HUDEP-2 (cell line): ENCODE results near the gene ZNF217.
"Not testable (repeated sequence)": the region's sequence is repeated elsewhere in the genome, so short reads cannot be mapped to it uniquely, and the experiment has no call there.

Source experiments
- DNase-seq, 76 experiments: peaks; one replicate each; lab custom pipeline; 2025; ENCODE audit not compliant: unreplicated experiment in 76 of 76; lab: John Stamatoyannopoulos, UW

Gene ZNF217

DNA sequence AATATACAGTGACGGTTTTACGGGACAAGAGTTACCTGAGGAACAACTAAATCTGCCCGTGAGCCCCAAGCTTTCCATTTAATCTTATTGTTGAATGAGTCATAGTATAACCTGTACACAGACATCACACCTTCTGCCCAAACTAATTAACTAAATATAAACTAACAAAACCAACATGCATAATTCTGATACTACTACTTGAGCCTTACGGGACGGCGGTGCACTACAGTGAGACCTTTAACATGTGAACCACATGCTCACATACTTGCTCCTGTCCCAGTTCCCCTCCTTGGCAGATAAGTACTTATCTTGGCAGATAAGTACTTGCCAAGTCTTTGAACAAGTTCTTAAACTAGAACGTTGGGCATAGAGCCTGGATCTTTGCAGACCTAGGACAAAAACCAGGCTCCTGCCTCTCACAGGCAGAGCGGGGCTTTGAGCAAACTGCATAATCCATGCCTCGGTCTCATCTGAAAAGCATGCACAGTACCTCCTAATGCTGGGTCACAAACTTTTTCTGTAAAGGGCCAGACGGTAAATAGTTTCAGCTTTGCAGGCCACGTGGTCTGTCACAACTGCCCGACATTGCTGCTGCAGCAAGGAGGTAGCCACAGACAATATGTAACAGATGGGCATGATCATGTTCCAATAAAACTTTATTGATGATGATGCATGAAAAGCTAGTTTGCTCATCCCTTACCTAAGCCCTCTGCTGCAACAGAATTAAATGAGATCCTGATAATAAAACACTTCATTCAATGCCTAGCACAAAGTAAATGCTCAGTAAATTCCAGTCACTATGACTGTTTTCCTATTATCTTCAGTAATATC is 23.0 kb downstream of the ZNF217 start:
- DNase-seq = peak in 40 of 76 experiments; percentile 7 to 82 (median 36)

DNA sequence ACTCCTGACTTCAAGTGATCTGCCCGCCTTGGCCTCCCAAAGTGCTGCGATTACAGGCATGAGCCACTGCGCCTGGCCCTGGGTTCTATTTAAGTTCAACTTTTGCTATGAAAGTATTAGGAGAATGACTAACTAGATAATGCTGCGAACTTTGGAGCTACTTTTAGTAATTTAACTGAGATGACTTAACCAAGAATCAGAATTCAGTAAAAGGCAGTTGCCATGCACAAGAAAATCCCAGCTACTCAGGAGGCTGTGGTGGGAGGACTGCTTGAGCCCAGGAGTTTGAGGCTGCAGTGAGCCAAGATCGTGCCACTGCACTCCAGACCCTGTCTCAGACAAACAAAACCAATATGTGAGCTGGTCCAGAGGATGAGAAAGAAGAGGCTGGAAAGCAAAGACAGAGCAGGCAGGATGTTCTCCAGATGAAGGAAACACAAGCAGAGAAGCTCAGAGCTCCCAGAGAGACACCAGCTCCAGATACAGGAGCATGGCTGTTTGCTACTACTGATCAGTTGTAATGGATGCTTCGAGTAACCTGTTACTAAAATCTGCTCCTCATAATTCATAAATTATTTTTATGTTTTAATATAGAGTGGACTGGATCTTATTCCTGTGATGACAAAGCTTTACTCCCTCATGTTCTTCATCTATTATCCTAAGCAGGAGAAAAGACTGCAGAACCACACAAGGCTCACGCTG is 23.9 kb downstream of the ZNF217 start:
- no peak for DNase-seq

DNA sequence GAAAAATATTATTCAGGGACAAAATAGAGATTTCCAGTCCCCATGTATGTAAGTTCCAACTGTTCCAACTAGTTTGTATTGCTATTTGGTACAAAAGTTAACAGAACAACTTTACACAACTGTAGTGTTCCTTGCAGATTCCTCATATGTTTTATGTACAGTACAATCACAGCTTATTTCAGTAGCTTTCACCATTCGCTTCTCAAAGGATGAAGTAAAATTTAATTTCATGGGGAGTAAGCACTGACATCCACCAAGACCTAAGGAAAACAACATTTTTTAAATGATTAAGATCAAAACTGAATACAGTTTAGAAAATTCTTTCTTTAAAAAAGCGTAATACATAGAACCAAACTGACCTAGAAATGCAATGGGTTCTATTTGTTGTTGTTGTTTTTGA is 24.6 kb downstream of the ZNF217 start:
- DNase-seq = no peak

DNA sequence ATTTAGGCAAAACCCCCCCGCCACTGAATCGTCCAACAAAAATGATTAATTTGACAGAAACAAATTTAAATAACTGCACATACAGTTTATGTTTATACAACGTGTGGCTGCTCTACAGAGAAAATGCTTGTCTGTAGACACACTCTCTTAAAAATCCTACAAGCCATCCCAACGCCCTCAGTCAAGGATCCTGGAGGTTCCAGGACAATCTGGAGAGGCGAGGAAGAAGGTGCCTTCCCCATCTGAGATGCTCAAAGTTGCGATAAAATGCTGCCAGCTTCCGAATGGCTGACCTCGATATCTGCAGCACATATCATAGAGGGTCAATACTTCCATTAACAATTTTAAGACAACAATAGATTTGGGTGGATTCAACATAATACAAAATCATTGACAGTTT is 25.3 kb downstream of the ZNF217 start:
- DNase-seq = no peak

DNA sequence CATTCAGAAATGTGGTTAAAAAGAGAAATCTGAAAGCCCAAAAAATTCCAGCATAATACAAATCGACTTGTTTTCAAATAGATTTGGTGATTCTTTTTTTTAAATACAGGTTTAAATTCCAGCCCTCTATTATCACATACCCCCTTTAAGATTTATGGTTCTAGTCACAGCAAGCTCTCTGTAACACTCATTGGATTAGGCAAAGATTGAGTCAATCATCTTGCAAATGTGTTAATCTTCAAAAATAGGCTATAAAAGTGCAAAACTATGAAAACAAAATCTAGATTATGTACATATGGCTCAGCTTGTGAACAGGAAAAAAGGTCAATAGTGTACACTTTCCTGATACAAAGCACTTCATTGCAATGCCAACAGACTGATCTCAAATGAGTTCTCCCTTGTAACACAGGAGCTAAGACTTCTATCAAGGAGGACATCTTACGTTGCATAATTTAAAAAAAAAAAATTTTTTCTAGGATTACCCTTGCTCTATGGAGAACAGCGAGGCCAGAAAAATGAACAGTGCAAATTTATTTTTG is 26.2 kb downstream of the ZNF217 start:
- DNase-seq = no peak

DNA sequence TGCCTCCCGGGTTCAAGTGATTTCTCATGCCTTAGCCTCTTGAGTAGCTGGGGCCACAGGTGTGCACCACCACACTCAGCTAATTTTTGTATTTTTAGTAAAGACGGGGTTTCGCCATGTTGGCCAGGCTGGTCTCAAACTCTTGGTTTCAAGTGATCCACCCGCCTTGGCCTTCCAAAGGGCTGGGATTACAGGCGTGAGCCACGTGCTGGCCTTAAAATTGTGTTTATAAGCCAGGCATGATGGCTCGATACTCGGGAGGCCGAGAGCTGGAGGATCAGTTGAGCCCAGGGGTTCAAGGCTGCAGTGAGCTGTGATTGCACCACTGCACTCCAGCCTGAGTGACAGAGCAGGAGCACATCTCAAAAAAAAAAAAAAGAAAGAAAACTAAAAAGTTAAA is 27.0 kb downstream of the ZNF217 start:
- not testable (repeated sequence) for DNase-seq

DNA sequence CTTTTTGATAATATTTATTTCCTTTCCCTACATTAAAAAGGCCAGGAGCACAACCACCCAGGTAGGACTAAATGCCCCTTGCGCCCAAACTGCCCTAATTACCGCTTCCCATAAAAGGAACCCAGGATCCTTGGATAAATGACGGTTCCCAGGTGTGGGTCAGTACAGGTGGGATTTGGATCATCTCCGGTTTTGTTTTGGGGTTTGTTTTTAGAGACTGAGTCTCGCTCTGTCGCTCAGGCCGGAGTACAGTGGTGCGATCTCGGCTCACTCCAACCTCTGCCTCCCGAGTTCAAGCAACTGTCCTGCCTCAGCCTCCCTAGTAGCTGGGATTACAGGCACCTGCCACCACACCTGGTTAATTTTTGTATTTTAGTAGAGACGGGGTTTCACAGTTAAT is 28.4 kb downstream of the ZNF217 start:
- DNase-seq = no peak

DNA sequence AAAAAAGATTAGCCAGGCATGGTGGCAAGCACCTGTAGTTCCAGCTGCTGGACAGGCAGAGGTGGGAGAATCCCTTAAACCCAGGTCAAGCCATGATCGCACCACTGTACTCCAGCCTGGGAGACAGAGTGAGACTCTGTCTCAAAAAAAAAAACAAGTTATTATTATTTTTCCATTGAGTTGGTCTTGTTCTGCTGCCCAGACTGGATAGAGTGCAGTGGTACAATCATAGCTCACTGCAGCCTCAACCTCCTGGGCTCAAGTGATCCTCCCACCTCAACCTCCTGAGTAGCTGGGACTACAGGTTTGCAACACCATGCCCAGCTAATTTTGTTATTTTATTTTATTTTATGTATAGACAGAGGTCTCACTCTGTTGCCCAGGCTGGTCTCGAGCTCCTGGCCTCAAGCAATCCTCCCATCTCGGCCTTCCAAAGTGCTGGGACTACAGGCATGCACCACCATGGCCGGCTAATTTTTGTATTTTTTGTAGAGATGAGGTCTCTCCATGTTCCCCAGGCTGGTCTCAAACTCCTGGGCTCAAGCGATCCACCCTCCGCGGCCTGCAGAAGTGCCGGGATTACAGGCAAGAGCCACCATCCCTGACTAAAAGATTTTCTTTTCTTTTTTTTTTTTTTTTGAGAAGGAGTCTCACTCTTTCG is 31.4 kb downstream of the ZNF217 start:
- not testable (repeated sequence) for DNase-seq

DNA sequence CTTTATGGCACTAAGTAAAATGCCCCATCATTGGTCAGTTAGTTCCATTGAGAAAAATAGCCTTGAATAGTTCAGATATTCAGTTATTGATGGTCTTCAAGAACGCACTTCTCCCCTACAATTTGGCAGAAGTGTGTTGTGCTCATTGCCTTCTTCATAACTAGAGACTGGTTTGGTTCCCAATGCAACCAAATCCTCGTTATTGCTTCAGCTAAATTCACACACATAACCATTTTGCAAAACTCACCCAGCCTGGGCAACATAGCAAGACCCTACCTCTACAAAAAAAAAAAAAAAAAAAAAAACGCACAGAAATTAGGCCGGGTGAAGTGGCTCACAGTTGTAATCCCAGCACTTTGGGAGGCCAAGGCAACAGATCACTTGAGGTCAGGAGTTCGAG is 32.1 kb downstream of the ZNF217 start:
- DNase-seq = no peak

DNA sequence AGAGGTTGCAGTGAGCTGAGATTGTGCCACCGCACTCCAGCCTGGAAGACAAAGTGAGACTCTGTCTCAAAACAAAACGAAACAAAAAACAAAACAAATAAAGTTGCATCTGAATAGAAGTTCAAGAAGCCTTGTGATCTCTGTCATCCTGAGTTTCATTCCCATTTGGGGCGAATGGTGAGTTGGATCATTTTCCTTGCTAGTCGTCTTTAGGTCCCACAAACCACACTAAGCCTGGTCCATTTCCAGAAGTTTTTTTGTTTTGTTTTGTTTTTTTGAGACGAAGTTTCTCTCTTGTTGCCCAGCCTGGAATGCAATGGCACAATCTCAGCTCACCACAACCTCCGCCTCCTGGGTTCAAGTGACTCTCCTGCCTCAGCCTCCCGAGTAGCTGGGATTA is 33.8 kb downstream of the ZNF217 start:
- DNase-seq = no peak

DNA sequence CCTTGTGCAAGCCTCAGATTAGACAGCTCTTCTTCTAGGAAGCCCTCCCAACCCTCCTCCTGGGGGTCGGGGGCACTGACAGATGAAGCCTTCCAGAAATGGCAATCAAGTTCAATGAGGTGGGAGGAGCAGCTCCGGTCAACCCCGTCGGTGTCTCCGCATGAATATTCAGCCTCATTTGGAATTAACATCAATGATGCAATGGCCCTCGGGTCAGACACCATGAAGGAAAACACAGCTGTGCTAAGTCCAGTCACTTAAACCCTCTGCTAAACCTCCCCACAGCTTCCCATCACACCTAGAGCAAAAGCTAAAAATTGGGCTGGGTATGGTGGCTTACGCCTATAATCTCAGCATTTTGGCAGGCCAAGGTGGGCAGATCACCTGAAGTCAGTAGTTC is 36.5 kb downstream of the ZNF217 start:
- DNase-seq = no peak

DNA sequence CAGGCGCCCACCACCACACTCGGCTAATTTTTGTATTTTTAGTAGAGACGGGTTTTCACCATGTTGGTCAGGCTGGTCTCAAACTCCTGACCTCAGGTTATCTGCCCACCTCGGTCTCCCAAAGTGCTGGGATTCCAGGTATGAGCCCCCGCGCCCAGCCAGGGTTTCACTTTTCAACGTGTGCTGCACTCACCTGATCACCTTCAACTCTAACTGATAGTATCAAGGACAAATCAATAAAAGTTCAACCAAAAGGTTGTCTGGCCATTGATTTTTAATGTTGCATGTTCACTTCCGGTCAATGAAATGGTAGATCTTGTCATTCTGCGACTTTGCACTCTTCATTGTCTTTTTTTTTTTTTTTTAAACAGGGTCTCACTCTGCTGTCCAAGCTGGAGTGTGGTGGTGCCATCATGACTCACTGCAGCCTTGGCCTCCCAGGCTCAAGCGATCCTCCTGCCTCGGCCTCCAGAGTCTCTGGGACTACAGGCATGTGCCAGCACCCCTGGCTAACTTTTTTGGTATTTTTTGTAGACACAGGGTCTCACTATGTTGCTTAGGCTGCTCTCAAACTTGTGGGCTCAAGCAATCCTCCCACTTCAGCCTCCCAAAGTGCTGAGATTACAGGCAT is 37.3 kb downstream of the ZNF217 start:
- no peak for DNase-seq

DNA sequence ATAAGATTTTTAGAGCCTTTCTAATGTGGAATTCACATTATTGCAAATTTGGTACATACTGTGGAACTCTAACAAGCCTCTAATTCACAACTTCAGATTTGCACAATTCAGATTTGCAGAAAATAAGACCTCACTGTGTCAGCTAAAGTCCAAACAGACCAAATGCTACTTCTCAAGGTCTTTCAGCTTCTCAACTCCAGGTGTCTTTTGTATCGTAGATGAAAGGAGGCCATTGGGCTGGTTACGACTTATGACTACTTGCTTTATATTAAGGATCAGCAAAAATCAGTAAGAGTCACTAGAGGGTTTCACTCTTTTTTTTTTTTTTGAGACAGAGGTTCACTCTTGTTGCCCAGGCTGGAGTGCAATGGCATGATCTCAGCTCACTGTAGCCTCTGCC is 37.8 kb downstream of the ZNF217 start:
- DNase-seq = no peak

DNA sequence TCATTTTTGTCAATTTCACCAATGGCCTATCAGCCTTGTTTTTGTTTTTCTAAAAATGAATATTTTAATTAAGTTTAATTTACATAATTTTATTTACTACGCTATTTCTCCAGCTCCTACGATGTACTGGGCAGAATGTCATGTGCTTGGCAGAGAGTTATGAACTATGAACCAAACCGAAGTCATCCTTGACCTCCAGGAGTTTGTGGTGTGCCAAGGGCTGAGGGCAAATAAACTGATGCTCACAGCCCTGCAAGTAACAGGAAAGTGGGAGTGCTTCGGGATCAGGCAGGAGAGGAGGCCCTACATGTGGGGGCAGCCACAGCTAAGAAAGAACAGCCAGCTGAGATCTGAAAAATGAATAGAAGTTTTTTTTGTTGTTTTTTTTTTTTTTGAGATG is 38.6 kb downstream of the ZNF217 start:
- no peak for DNase-seq

DNA sequence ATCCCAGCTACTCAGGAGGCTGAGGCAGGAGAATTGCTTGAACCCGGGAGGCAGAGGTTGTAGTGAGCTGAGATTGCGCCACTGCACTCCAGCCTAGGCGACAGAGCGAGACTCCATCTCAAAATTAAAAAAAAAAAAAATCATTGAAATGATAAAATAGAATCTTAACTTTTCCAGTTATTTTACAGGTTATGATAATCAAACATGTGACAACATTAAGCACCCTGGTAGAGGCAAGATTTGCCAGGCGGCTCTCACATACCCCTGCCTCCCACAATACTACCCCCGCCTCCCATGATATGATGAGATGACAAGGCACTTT is 41.1 kb downstream of the ZNF217 start:
- DNase-seq = not testable (repeated sequence)

DNA sequence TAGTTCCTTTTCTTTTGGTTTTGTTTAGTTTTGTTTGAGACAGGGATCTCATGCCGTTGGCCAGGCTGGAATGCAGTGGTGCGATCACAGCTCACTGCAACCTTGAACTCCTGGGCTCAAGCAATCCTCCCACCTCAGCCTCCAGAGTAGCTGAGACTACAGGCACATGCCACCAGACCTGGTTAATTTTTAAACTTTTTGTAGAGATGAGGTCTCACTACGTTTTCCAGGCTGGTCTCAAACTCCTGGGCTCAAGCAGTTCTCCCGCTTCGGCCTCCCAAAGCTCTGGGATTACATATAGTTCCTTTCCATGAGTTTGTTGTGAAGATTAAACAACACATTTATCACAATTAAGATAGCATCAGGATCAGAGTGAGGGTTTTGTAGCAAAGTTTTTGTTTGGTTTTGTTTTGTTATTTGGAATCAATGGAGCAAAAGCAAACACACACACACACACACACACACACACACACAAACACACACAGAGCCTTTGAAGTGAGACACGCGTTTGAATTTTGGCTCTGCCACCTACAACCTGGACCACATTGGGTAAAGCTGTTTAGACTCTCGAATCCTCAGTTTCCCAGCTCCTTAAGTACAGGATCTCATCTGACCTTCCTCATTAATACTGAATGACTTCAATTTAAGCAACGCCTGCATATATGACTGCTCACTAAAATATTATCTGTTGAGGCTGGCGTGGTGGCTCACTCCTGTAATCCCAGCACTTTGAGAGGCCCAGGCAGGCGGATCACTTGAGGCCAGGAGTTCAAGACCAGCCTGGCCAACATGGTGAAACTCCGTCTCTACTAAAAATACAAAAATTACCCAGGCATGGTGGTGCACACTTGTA is 41.7 kb downstream of the ZNF217 start:
- DNase-seq = not testable (repeated sequence)

DNA sequence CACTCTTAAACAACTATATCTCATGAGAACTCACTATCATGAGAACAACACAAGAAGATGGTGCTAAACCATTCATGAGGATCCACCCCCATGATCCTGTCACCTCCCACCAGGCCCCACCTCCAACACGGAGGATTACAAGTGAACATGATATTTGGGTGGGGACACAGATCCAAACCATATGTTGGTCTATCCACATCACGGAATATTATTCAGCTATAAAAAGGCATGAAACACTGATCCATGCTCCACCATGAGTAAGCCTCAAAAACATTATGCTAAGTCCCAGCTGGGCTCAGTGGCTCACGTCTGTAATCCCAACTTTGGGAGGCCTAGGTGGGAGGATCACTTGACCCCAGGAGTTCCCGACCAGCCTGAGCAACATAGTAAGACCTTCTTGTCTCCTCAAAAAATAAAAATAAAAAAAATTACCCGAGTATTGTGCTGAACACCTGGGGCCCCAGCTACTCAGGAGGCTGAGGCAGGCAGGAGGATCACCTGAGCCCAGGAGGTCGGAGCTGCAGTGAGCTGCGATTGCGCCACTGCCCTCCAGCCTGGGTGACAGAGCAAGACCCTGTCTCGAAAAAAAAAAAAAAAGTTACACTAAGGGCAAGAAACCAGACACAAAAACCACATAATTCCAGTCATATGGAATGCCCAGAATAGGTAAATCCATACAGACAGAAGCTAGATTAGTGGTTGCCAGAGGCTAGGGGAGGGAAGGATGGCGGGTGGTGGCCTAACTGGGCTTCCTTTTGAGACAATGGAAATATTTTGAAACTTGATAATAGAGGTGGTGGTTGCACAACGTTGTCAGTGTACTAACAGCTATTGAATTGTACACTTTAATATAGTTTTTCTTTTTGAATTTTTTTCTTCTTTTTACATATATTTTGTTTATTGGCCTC is 43.1 kb downstream of the ZNF217 start:
- no peak for DNase-seq

DNA sequence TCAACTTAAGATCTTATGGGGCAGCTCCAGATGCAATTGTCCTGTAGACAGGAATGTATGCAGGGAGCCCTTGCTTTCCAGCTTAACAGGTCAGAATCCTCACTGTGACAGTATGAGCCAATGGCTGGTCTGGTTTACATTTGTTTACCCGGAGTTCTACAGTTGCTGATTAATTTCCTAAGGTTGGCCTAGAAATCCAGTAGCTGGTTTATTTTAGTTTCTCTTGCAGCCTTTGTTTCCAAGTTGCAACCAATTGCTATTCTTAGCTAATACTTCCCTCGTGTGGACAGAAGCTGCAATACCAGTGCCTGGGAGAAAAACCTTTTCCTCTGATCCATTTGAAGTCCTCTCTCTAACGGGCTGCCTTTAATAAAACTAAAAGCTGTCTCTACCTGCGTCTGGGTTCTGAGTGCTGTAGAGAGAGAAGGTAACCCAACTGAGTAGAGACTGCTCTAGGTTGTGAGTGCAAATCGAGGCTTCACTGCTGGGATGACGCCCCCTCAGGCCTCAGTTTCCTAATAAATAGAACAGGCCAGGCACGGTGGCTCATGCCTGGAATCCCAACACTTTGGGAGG is 45.9 kb downstream of the ZNF217 start:
- DNase-seq = peak in 35 of 76 experiments; percentile 3 to 64 (median 29)

DNA sequence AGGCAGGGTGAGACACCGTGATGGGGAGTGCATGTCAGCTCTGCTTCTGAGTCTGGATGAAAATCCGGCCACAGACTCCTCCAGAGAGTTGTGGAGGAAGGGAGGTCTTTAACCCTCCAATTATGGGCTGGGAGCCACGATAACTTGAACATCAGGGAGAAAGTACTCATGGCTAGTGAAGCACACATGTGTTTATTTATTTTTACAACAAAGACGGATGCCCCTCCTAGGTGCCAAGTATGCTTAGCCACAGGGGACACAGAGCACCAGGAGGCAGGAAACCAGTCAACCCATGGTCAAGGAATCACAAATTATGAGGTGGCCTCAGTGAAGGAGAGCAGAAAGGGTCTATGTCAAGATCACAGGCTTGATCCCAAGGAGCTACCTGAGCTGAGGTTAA is 54.1 kb downstream of the ZNF217 start:
- DNase-seq = no peak
